Measurements from ENCODE around the gene PARD3B.

PARD3B gene

GRCh38 chr2:204958371-204958770, 413.1 kb downstream of the PARD3B start:
- Histone ChIP-seq H3F3A (ENCODE audit: insufficient read depth) (no peaks in the 10 kb centered on the region), H3K4me2 (ENCODE audit: low read depth, low read length, poor library complexity, severe bottlenecking) (no peak overlapping the region), H3K36me3 (ENCODE audit: low read length) (no peaks in the 10 kb centered on the region), H3K9me2 (replicated peaks; ENCODE audit: insufficient read depth, low read length) (no peaks in the 10 kb centered on the region), H3K4me3 (ENCODE audit: insufficient read depth, low read length, poor library complexity, severe bottlenecking) (no peak overlapping the region), H3K9me3 (ENCODE audit: insufficient read depth, low read length) (no peaks in the 10 kb centered on the region), H3K27ac (ENCODE audit: low read depth, low read length) (no peak overlapping the region), H2AFZ (ENCODE audit: low read depth, low read length, severe bottlenecking) (no peak overlapping the region), H3K9ac (ENCODE audit: low read length) (no peak overlapping the region), H4K20me1 (ENCODE audit: low read depth, low read length) (no peaks in the 10 kb centered on the region), H3K27me3 (ENCODE audit: low read length) (no peaks in the 10 kb centered on the region), H3K79me2 (ENCODE audit: insufficient read depth, low read length) (no peaks in the 10 kb centered on the region)
- TF ChIP-seq EZH2phosphoT487 (conservative IDR thresholded peaks at IDR 0.05; ENCODE audit: low read length) (no peak), CTCF (IDR thresholded peaks at IDR 0.05; ENCODE audit: insufficient read depth, low read length, poor library complexity, severe bottlenecking) (no peak)

GRCh38 chr2:204964414-204964813, 419.1 kb downstream of the PARD3B start:
- no peak for TF ChIP-seq EZH2phosphoT487 (conservative IDR thresholded peaks at IDR 0.05; ENCODE audit: low read length)
- no peak for TF ChIP-seq CTCF (IDR thresholded peaks at IDR 0.05; ENCODE audit: insufficient read depth, low read length, poor library complexity, severe bottlenecking)

GRCh38 chr2:204966245-204966644, 421.0 kb downstream of the PARD3B start:
- Histone ChIP-seq H3K9me2 (replicated peaks; ENCODE audit: insufficient read depth, low read length) (no peaks in the 10 kb centered on the region), H3K9me3 (ENCODE audit: insufficient read depth, low read length) (no peaks in the 10 kb centered on the region), H3K27ac (ENCODE audit: low read depth, low read length) (no peak overlapping the region), H3K27me3 (ENCODE audit: low read length) (no peaks in the 10 kb centered on the region), H3K79me2 (ENCODE audit: insufficient read depth, low read length) (no peaks in the 10 kb centered on the region), H2AFZ (ENCODE audit: low read depth, low read length, severe bottlenecking) (no peak overlapping the region), H3F3A (ENCODE audit: insufficient read depth) (no peaks in the 10 kb centered on the region), H3K36me3 (ENCODE audit: low read length) (no peaks in the 10 kb centered on the region), H3K4me2 (ENCODE audit: low read depth, low read length, poor library complexity, severe bottlenecking) (no peak overlapping the region), H3K9ac (ENCODE audit: low read length) (no peak overlapping the region), H3K4me3 (ENCODE audit: insufficient read depth, low read length, poor library complexity, severe bottlenecking) (no peak overlapping the region), H4K20me1 (ENCODE audit: low read depth, low read length) (no peaks in the 10 kb centered on the region)
- no peak for TF ChIP-seq EZH2phosphoT487 (conservative IDR thresholded peaks at IDR 0.05; ENCODE audit: low read length)
- TF ChIP-seq CTCF (IDR thresholded peaks at IDR 0.05; ENCODE audit: insufficient read depth, low read length, poor library complexity, severe bottlenecking): no peak

More at GRCh38 chr2:204964414-204964813, 419.1 kb downstream of the PARD3B start:
- Histone ChIP-seq H4K20me1 (ENCODE audit: low read depth, low read length) (no peaks in the 10 kb centered on the region), H3K4me2 (ENCODE audit: low read depth, low read length, poor library complexity, severe bottlenecking) (no peak overlapping the region), H3K27ac (ENCODE audit: low read depth, low read length) (no peak overlapping the region), H3K9me3 (ENCODE audit: insufficient read depth, low read length) (no peaks in the 10 kb centered on the region), H3K36me3 (ENCODE audit: low read length) (no peaks in the 10 kb centered on the region), H3K4me3 (ENCODE audit: insufficient read depth, low read length, poor library complexity, severe bottlenecking) (no peak overlapping the region), H3K9ac (ENCODE audit: low read length) (no peak overlapping the region), H3K79me2 (ENCODE audit: insufficient read depth, low read length) (no peaks in the 10 kb centered on the region), H3F3A (ENCODE audit: insufficient read depth) (no peaks in the 10 kb centered on the region), H3K9me2 (replicated peaks; ENCODE audit: insufficient read depth, low read length) (no peaks in the 10 kb centered on the region), H3K27me3 (ENCODE audit: low read length) (no peaks in the 10 kb centered on the region), H2AFZ (ENCODE audit: low read depth, low read length, severe bottlenecking) (no peak overlapping the region)

Data from SU-DHL-6 (cell line).